Stomach (tissue), 8 donors: Measurements from ENCODE around the gene SNAPC4. TPM values are rescaled to one million over a fixed set of nuclear protein-coding genes. Genes with fewer than 3 reads are reported as not detected.

Source experiments
- polyA plus RNA-seq, 3 donors: library from polyadenylated mRNA; stranded (reverse); fragments of 200-250 nt; gene quantifications; one replicate each; pipeline ENCODE4 v1.2.3, GENCODE V29; 2013
- total RNA-seq, 5 donors: library from RNA; depleted of rRNA; stranded (reverse); fragments of >200 nt; gene quantifications; one replicate each; pipeline versions ENCODE4 v1.1.0 to v1.2.3, GENCODE V29; 2014 to 2016
- donor health status: healthy with polysubstance abuse.
- donor health status: Bipolar disorder and iron deficiency.
- donor health status: healthy.

SNAPC4 gene
- total and polyA plus RNA-seq, 8 donors = 1.8 to 58.2 (median 4.4) TPM

Other genes with a start within 250 kb of the SNAPC4 start
- not detected for gene LHX3, start 195.0 kb downstream of the SNAPC4 start, total RNA-seq
- gene LHX3, start 195.0 kb downstream of the SNAPC4 start, polyA plus RNA-seq = not detected
- gene QSOX2, start 154.4 kb downstream of the SNAPC4 start, total RNA-seq = 10 to 100 TPM in 2 of 5 donors, 1 to 10 TPM in 3; 4.7 to 33.5 (median 7.7) TPM
- gene QSOX2, start 154.4 kb downstream of the SNAPC4 start, polyA plus RNA-seq = 1 to 10 TPM; 1.5 to 4.5 (median 2.6) TPM
- gene CCDC187, start 96.1 kb downstream of the SNAPC4 start, total RNA-seq = 1 to 10 TPM in 2 of 5 donors, under 1 TPM in 2, not detected in 1; 0.45 to 2.8 (median 1.7) TPM
- under 1 TPM; 0.12 to 0.31 (median 0.18) TPM for gene CCDC187, start 96.1 kb downstream of the SNAPC4 start, polyA plus RNA-seq
- 10 to 100 TPM in 3 of 5 donors, 1 to 10 TPM in 2; 3.5 to 16.5 (median 14.6) TPM for gene GPSM1, start 72.6 kb downstream of the SNAPC4 start, total RNA-seq
- gene GPSM1, start 72.6 kb downstream of the SNAPC4 start, polyA plus RNA-seq = 10 to 100 TPM in 1 of 3 donors, 1 to 10 TPM in 2; 6.3 to 17.4 (median 9.6) TPM
- gene DNLZ, start 36.4 kb downstream of the SNAPC4 start, total RNA-seq = 10 to 100 TPM in 1 of 5 donors, 1 to 10 TPM in 3, not detected in 1; 1.3 to 10.1 (median 7.4) TPM
- 10 to 100 TPM; 13.9 to 16.8 (median 15.0) TPM for gene DNLZ, start 36.4 kb downstream of the SNAPC4 start, polyA plus RNA-seq
- gene CARD9, start 26.5 kb downstream of the SNAPC4 start, total RNA-seq = 1 to 10 TPM in 3 of 5 donors, under 1 TPM in 1, not detected in 1; 0.92 to 8.2 (median 1.6) TPM
- 1 to 10 TPM in 2 of 3 donors, under 1 TPM in 1; 0.92 to 2.0 (median 1.1) TPM for gene CARD9, start 26.5 kb downstream of the SNAPC4 start, polyA plus RNA-seq
- 100 to 1,000 TPM in 1 of 5 donors, 10 to 100 TPM in 4; 26.3 to 184 (median 71.2) TPM for gene ENTR1, start 10.4 kb upstream of the SNAPC4 start, total RNA-seq
- 10 to 100 TPM; 20.6 to 29.5 (median 27.2) TPM for gene ENTR1, start 10.4 kb upstream of the SNAPC4 start, polyA plus RNA-seq
- gene PMPCA, start 10.5 kb upstream of the SNAPC4 start, total RNA-seq = 100 to 1,000 TPM in 1 of 5 donors, 10 to 100 TPM in 4; 32.7 to 121 (median 59.5) TPM
- 10 to 100 TPM; 25.8 to 47.0 (median 32.6) TPM for gene PMPCA, start 10.5 kb upstream of the SNAPC4 start, polyA plus RNA-seq
- 10 to 100 TPM in 2 of 5 donors, 1 to 10 TPM in 3; 6.2 to 32.1 (median 9.7) TPM for gene INPP5E, start 39.7 kb upstream of the SNAPC4 start, total RNA-seq
- gene INPP5E, start 39.7 kb upstream of the SNAPC4 start, polyA plus RNA-seq = 1 to 10 TPM; 3.2 to 9.0 (median 4.2) TPM
- 100 to 1,000 TPM in 1 of 5 donors, 10 to 100 TPM in 4; 14.6 to 105 (median 60.3) TPM for gene SEC16A, start 82.9 kb upstream of the SNAPC4 start, total RNA-seq
- 10 to 100 TPM; 29.9 to 44.2 (median 32.2) TPM for gene SEC16A, start 82.9 kb upstream of the SNAPC4 start, polyA plus RNA-seq
- gene NOTCH1, start 145.9 kb upstream of the SNAPC4 start, total RNA-seq = 100 to 1,000 TPM in 1 of 5 donors, 10 to 100 TPM in 4; 18.4 to 338 (median 62.5) TPM
- 1 to 10 TPM; 1.4 to 7.9 (median 2.3) TPM for gene NOTCH1, start 145.9 kb upstream of the SNAPC4 start, polyA plus RNA-seq